ENCODE measurements around the gene CHCHD6.

GRCh38 chr3:126752303-126753190, 48.5 kb downstream of the CHCHD6 start:
- TF ChIP-seq, protein P1, sequence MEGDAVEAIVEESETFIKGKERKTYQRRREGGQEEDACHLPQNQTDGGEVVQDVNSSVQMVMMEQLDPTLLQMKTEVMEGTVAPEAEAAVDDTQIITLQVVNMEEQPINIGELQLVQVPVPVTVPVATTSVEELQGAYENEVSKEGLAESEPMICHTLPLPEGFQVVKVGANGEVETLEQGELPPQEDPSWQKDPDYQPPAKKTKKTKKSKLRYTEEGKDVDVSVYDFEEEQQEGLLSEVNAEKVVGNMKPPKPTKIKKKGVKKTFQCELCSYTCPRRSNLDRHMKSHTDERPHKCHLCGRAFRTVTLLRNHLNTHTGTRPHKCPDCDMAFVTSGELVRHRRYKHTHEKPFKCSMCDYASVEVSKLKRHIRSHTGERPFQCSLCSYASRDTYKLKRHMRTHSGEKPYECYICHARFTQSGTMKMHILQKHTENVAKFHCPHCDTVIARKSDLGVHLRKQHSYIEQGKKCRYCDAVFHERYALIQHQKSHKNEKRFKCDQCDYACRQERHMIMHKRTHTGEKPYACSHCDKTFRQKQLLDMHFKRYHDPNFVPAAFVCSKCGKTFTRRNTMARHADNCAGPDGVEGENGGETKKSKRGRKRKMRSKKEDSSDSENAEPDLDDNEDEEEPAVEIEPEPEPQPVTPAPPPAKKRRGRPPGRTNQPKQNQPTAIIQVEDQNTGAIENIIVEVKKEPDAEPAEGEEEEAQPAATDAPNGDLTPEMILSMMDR (IDR thresholded peaks at IDR 0.05) = peak; percentile 78 to 92 (median 88)
- TF ChIP-seq POLR2A (IDR thresholded peaks at IDR 0.05) = no peak

Measured in adrenal gland (tissue), 5 donors.